Osteoblast (primary cell): ENCODE measurements around the gene CCDC86. TPM values are rescaled to one million over a fixed set of nuclear protein-coding genes. Genes with fewer than 3 reads are reported as not detected.
A peak's percentile ranks its signal among the peaks of the same experiment; 100 is the strongest.

ENCODE experiments used
- DNase-seq: peaks from one replicate; pipeline ENCODE4 v3.0.0; 2011; ENCODE audit warnings: low spot score, mixed read lengths; ENCODE audit not compliant: insufficient read length; ENCODE audit errors: missing footprints
- H2AFZ ChIP-seq: 2 replicates; pipeline ENCODE4 v1.6.0; 2011; ENCODE audit warnings: mild to moderate bottlenecking, low read length
- H3K27ac ChIP-seq: 2 replicates; pipeline ENCODE4 v1.5.1; 2011; ENCODE audit warnings: mild to moderate bottlenecking, low read depth, low read length, moderate library complexity
- H3K27me3 ChIP-seq: 2 replicates; pipeline ENCODE4 v1.6.0; 2012; ENCODE audit warnings: mild to moderate bottlenecking, control low read depth, inconsistent platforms, low read length, moderate library complexity; ENCODE audit not compliant: insufficient read depth
- H3K36me3 ChIP-seq: 2 replicates; pipeline ENCODE4 v1.5.1; 2011; ENCODE audit warnings: mild to moderate bottlenecking, low read length, control low read depth, moderate library complexity; ENCODE audit not compliant: insufficient read depth
- H3K4me1 ChIP-seq: 2 replicates; pipeline ENCODE4 v1.5.1; 2011; ENCODE audit warnings: mild to moderate bottlenecking, low read length, control low read depth, moderate library complexity; ENCODE audit not compliant: insufficient read depth
- H3K4me2 ChIP-seq: 2 replicates; pipeline ENCODE4 v1.6.0; 2011; ENCODE audit warnings: mild to moderate bottlenecking, low read length; ENCODE audit not compliant: insufficient read depth
- H3K4me3 ChIP-seq: fragments of 200-600 bp; sonication (generic); 3 replicates; pipeline ENCODE4 v1.5.1; 2012; ENCODE audit warnings: mild to moderate bottlenecking, low read length, inconsistent platforms; ENCODE audit not compliant: insufficient read depth
- H3K79me2 ChIP-seq: 2 replicates; pipeline ENCODE4 v1.6.0; 2012; ENCODE audit warnings: mild to moderate bottlenecking, low read length, control low read depth, inconsistent platforms; ENCODE audit not compliant: insufficient read depth
- H3K9me3 ChIP-seq: 2 replicates; pipeline ENCODE4 v1.5.1; 2011; ENCODE audit warnings: low read depth, low read length, control low read depth
- H4K20me1 ChIP-seq: 2 replicates; pipeline ENCODE4 v1.6.0; 2012; ENCODE audit warnings: mild to moderate bottlenecking, low read length, control low read depth; ENCODE audit not compliant: insufficient read depth
- CTCF ChIP-seq: IDR thresholded peaks from 2 replicates; pipeline ENCODE4 v1.5.1; 2011; ENCODE audit warnings: mild to moderate bottlenecking, low read depth, low read length, moderate library complexity; ENCODE audit errors: extremely low read depth
- total RNA-seq: library from RNA; depleted of rRNA; stranded (reverse); fragments of >200 nt; gene quantifications from 2 replicates; pipeline ENCODE4 v1.2.3, GENCODE V29; 2012

CCDC86 gene
- total RNA-seq, 1 donor = 6.2 TPM

DNA sequence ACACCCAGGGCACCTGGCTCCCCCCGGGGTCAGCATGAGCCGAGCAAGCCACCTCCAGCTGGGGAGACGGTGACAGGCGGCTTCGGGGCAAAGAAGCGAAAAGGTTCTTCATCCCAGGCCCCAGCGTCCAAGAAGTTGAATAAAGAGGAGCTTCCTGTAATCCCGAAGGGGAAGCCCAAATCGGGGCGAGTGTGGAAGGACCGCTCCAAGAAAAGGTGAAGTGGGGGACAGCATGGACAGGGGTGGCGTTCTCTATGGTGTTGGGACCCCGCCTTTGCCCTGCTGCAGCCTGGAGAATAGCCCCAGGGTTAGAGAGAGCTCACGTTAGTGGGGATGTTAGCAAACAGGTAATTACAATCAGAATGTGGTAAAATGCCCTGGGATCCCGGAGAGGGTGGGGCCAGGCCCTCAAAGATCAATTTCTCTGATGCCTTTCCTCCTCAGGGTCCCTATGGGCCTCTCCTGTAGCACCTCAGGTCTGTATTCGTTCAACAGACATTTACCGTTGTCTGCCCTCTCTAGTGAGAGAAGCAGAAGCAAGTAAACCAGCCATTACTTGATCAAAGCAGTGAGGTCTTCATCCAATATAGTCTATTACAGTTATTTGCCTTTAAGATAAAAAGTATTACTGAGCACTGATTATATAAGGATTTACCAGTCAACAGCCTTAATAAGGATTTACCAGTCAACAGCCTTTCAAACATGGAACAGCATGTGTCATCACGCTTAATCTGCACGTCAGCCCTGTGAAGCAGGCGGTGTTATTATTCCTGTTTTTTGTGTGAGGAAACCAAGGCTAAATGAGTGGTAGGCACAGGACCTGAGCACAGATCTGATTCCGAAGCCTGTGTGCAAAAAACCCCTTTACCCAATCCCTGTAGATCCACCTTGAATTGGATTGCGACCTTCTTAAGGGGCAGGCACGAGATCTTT is 1.0 kb downstream of the CCDC86 start:
- peak overlapping the region; percentile 93 for H3K4me2 ChIP-seq
- peak; percentile 56 for DNase-seq
- H3K4me1 ChIP-seq = peaks cover 40% of the 10 kb centered on the region
- H3K27me3 ChIP-seq = no peaks in the 10 kb centered on the region
- peaks cover 11% of the 10 kb centered on the region for H4K20me1 ChIP-seq
- peak overlapping the region; percentile 91 for H2AFZ ChIP-seq
- peak overlapping the region; percentile 70 for H3K27ac ChIP-seq
- peaks cover 41% of the 10 kb centered on the region for H3K79me2 ChIP-seq
- no peaks in the 10 kb centered on the region for H3K36me3 ChIP-seq
- peak overlapping the region; percentile 85 for H3K4me3 ChIP-seq
- no peak for TF ChIP-seq CTCF
- no peaks in the 10 kb centered on the region for H3K9me3 ChIP-seq

DNA sequence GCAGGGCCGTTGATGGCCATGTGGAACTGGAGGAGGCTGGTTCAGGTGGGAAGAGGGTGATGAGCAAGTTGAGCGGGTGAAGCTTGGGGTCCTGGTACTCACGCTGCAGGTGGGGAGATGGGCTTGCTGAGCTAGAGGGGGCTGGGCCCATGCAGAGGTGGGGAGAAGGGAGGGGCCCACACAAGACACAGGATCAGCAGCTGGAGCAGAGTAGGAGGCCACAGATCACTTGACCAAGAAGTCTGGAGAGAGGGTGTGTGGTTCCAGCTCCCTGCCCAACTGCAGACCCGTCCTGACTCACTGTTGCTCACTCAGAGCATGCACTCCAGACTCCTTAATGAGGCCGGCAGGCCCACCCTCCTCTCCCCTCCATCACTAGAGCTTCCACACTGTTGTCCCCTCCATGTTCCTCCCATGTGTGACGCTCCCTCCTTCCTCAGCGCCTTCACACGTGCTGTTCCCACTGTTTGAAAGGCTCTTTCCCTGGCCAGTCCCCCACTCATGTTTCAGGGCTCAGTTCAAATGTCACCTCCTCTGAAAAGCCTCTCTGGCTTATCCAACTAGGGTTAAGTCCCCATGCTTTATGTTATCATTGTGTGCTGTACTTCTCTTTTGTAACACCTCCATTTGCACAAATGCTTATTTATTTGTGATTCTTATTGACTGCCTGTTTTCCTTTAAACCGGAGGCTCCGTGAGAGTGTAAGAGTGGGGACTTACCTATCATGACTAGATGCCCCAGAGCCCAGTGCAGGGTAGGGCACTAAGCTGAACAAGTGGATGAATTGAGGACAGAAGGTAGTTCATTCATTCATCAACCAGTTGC is 2.3 kb downstream of the CCDC86 start:
- peaks cover 40% of the 10 kb centered on the region for H3K4me1 ChIP-seq
- H3K4me2 ChIP-seq = peak overlapping the region; percentile 93
- H3K36me3 ChIP-seq = peaks cover 3% of the 10 kb centered on the region
- no peaks in the 10 kb centered on the region for H3K9me3 ChIP-seq
- H3K27ac ChIP-seq = peak overlapping the region; percentile 48
- no peak for TF ChIP-seq CTCF
- no peaks in the 10 kb centered on the region for H3K27me3 ChIP-seq
- no peak overlapping the region for H2AFZ ChIP-seq
- H3K4me3 ChIP-seq = peak overlapping the region; percentile 85
- peaks cover 41% of the 10 kb centered on the region for H3K79me2 ChIP-seq
- H4K20me1 ChIP-seq = peaks cover 11% of the 10 kb centered on the region
- peak; percentile 96 for DNase-seq

- no peaks in the 10 kb centered on the region for H3K9me3 ChIP-seq
- H3K4me3 ChIP-seq = no peak overlapping the region
- H3K4me2 ChIP-seq = peak overlapping the region; percentile 93
- no peak overlapping the region for H3K27ac ChIP-seq
- no peaks in the 10 kb centered on the region for H3K27me3 ChIP-seq
- peaks cover 41% of the 10 kb centered on the region for H3K79me2 ChIP-seq
- H3K36me3 ChIP-seq = peaks cover 3% of the 10 kb centered on the region
- H2AFZ ChIP-seq = no peak overlapping the region
- no peak for TF ChIP-seq CTCF
- H3K4me1 ChIP-seq = peaks cover 40% of the 10 kb centered on the region
- DNase-seq = peak; percentile 80
- peaks cover 11% of the 10 kb centered on the region for H4K20me1 ChIP-seq
These were observed 2.9 kb downstream of the CCDC86 start for GRCh38 chr11:60844870-60845221.

DNA sequence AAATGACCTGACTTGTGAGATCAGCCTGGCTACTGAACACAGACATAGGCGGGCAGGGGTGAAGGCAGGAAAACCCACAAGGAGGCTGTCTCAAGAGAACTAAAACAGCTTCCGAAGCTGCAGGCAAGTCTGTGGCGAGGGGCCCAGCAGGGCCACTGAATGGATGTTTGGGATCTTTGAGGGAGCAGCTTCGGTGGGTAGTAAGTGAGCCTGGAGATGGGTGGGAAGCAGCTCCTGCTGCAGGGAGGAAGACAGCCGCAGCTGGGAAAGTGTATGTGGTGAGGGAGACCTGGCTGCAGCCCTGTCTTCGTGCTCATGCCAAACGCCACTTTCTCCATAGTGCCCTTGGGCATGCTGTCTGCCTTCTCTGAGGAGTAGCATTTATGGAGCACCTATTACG is 3.4 kb downstream of the CCDC86 start:
- peak; percentile 55 for DNase-seq
- Histone ChIP-seq H3K9me3 (no peaks in the 10 kb centered on the region), H2AFZ (no peak overlapping the region), H3K27ac (no peak overlapping the region), H3K79me2 (peaks cover 41% of the 10 kb centered on the region), H3K4me1 (peaks cover 37% of the 10 kb centered on the region), H3K36me3 (peaks cover 3% of the 10 kb centered on the region), H3K27me3 (no peaks in the 10 kb centered on the region), H3K4me3 (no peak overlapping the region), H3K4me2 (no peak overlapping the region), H4K20me1 (peaks cover 10% of the 10 kb centered on the region)
- TF ChIP-seq CTCF = no peak
